NCI-H146 (cell line): Measurements from ENCODE around the gene LIF.
A peak's percentile ranks its signal among the peaks of the same experiment; 100 is the strongest.

Experiments used
- DNase-seq: peaks from one replicate; lab custom pipeline; 2025; lab: John Stamatoyannopoulos, UW

LIF gene

GRCh38 chr22:30245985-30246813, at the start of gene LIF:
Gene LIF, minus strand, starts transcription at chr22:30246759. Its CDS starts 64 bp downstream, at chr22:30246695.
- DNase-seq = no peak

- no peak for DNase-seq
Measured at GRCh38 chr22:30296324-30296723, 49.8 kb upstream of the LIF start.

GRCh38 chr22:30295576-30295975, 49.0 kb upstream of the LIF start:
- DNase-seq = no peak

- no peak for DNase-seq
Measured at GRCh38 chr22:30294830-30295229, 48.3 kb upstream of the LIF start.

- DNase-seq = peak; percentile 46
Measured at GRCh38 chr22:30294066-30294465, 47.5 kb upstream of the LIF start.

- no peak for DNase-seq
Measured at GRCh38 chr22:30293026-30293425, 46.5 kb upstream of the LIF start.

- no peak for DNase-seq
Measured at GRCh38 chr22:30292069-30292970, 45.8 kb upstream of the LIF start.

GRCh38 chr22:30291058-30291892, 44.7 kb upstream of the LIF start:
- DNase-seq = peak; percentile 22

GRCh38 chr22:30290342-30291057, 43.9 kb upstream of the LIF start:
- no peak for DNase-seq

- no peak for DNase-seq
Measured at GRCh38 chr22:30289980-30290313, 43.4 kb upstream of the LIF start.

- peak; percentile 93 for DNase-seq
Measured at GRCh38 chr22:30289141-30289979, 42.8 kb upstream of the LIF start, which contains the start of gene CASTOR1. Gene CASTOR1, minus strand, starts transcription at chr22:30289505. Its CDS starts 8 bp downstream, at chr22:30289497.

- no peak for DNase-seq
Measured at GRCh38 chr22:30288419-30289140, 42.0 kb upstream of the LIF start.

- DNase-seq = peak; percentile 48
Measured at GRCh38 chr22:30287648-30288418, 41.3 kb upstream of the LIF start.

GRCh38 chr22:30286813-30287647, 40.5 kb upstream of the LIF start:
- DNase-seq = peak; percentile 28

GRCh38 chr22:30286331-30286730, 39.8 kb upstream of the LIF start:
- DNase-seq = no peak

- DNase-seq = no peak
Measured at GRCh38 chr22:30285846-30286200, 39.3 kb upstream of the LIF start.

- no peak for DNase-seq
Measured at GRCh38 chr22:30285176-30285845, 38.8 kb upstream of the LIF start.

GRCh38 chr22:30284666-30285065, 38.1 kb upstream of the LIF start:
- DNase-seq = no peak
